Parathyroid adenoma (tissue), 2 donors: ENCODE results near the gene RBMS3.

ENCODE experiments used
- H2AFZ ChIP-seq: fragments of 300-600 bp; sonication (generic); one replicate; pipeline ENCODE4 v1.7.0; 2017; ENCODE audit warnings: antibody characterized with exemption, mild to moderate bottlenecking
- H3K27ac ChIP-seq: fragments of 300-600 bp; sonication (generic); one replicate; pipeline ENCODE4 v1.7.0; 2017
- H3K27me3 ChIP-seq: fragments of 300-600 bp; sonication (generic); one replicate; pipeline ENCODE4 v1.7.0; 2017; ENCODE audit warnings: low read length; ENCODE audit not compliant: control insufficient read depth, insufficient read depth
- H3K36me3 ChIP-seq: fragments of 300-600 bp; sonication (generic); one replicate; pipeline ENCODE4 v1.7.0; 2017; ENCODE audit warnings: low read length; ENCODE audit not compliant: control insufficient read depth, insufficient read depth
- H3K4me1 ChIP-seq: fragments of 300-600 bp; sonication (generic); one replicate; pipeline ENCODE4 v1.7.0; 2017; ENCODE audit warnings: control low read depth
- H3K4me2 ChIP-seq: fragments of 300-600 bp; sonication (generic); one replicate; pipeline ENCODE4 v1.7.0; 2017; ENCODE audit warnings: low read length
- H3K4me3 ChIP-seq: fragments of 300-600 bp; sonication (generic); one replicate; pipeline ENCODE4 v1.7.0; 2017; ENCODE audit warnings: low read depth, low read length
- H3K79me2 ChIP-seq: fragments of 300-600 bp; sonication (generic); one replicate; pipeline ENCODE4 v1.7.0; 2017; ENCODE audit warnings: control low read depth
- H3K9ac ChIP-seq: fragments of 300-600 bp; sonication (generic); one replicate; pipeline ENCODE4 v1.7.0; 2017; ENCODE audit warnings: mild to moderate bottlenecking
- H3K9me3 ChIP-seq: fragments of 300-600 bp; sonication (generic); one replicate; pipeline ENCODE4 v1.7.0; 2017; ENCODE audit warnings: low read length; ENCODE audit not compliant: control insufficient read depth
- CTCF ChIP-seq: fragments of 300-600 bp; sonication (generic); IDR thresholded peaks from one replicate; pipeline ENCODE4 v1.7.0; 2017; ENCODE audit warnings: antibody characterized with exemption, mild to moderate bottlenecking
- donor health status: primary hyperparathyroidism.

The RBMS3 gene

GRCh38 chr3:29718661-29719065, 437.8 kb downstream of the RBMS3 start:
- Histone ChIP-seq H2AFZ (no peak overlapping the region), H3K27ac (no peak overlapping the region), H3K36me3 (no peaks in the 10 kb centered on the region), H3K79me2 (no peaks in the 10 kb centered on the region), H3K4me2 (no peak overlapping the region), H3K4me3 (no peak overlapping the region), H3K9ac (no peak overlapping the region), H3K4me1 (no peaks in the 10 kb centered on the region), H3K27me3 (no peaks in the 10 kb centered on the region), H3K9me3 (no peaks in the 10 kb centered on the region)
- TF ChIP-seq CTCF = no peak

GRCh38 chr3:29720665-29721064, 439.8 kb downstream of the RBMS3 start:
- H3K27ac ChIP-seq = no peak overlapping the region
- H3K4me2 ChIP-seq = no peak overlapping the region
- H2AFZ ChIP-seq = no peak overlapping the region
- no peaks in the 10 kb centered on the region for H3K36me3 ChIP-seq
- no peaks in the 10 kb centered on the region for H3K4me1 ChIP-seq
- H3K9me3 ChIP-seq = no peaks in the 10 kb centered on the region
- no peak for TF ChIP-seq CTCF
- no peaks in the 10 kb centered on the region for H3K79me2 ChIP-seq
- H3K27me3 ChIP-seq = no peaks in the 10 kb centered on the region
- no peak overlapping the region for H3K4me3 ChIP-seq
- no peak overlapping the region for H3K9ac ChIP-seq

GRCh38 chr3:29721789-29722188, 440.9 kb downstream of the RBMS3 start:
- Histone ChIP-seq H3K27ac (no peak overlapping the region), H3K4me3 (no peak overlapping the region), H2AFZ (no peak overlapping the region), H3K4me2 (no peak overlapping the region), H3K9me3 (no peaks in the 10 kb centered on the region), H3K4me1 (no peaks in the 10 kb centered on the region), H3K36me3 (no peaks in the 10 kb centered on the region), H3K9ac (no peak overlapping the region), H3K79me2 (no peaks in the 10 kb centered on the region), H3K27me3 (no peaks in the 10 kb centered on the region)
- TF ChIP-seq CTCF = no peak

- H3K36me3 ChIP-seq = no peaks in the 10 kb centered on the region
- no peak overlapping the region for H3K4me2 ChIP-seq
- H3K27ac ChIP-seq = no peak overlapping the region
- no peak overlapping the region for H2AFZ ChIP-seq
- no peak overlapping the region for H3K4me3 ChIP-seq
- H3K4me1 ChIP-seq = no peaks in the 10 kb centered on the region
- no peaks in the 10 kb centered on the region for H3K79me2 ChIP-seq
- no peak overlapping the region for H3K9ac ChIP-seq
- no peaks in the 10 kb centered on the region for H3K9me3 ChIP-seq
- no peak for TF ChIP-seq CTCF
- no peaks in the 10 kb centered on the region for H3K27me3 ChIP-seq
These were observed 450.2 kb downstream of the RBMS3 start for GRCh38 chr3:29731050-29731449.

- H3K36me3 ChIP-seq = no peaks in the 10 kb centered on the region
- H3K9me3 ChIP-seq = no peaks in the 10 kb centered on the region
- H3K4me2 ChIP-seq = no peak overlapping the region
- H3K27ac ChIP-seq = no peak overlapping the region
- no peak overlapping the region for H3K9ac ChIP-seq
- no peaks in the 10 kb centered on the region for H3K79me2 ChIP-seq
- H2AFZ ChIP-seq = no peak overlapping the region
- H3K4me1 ChIP-seq = no peaks in the 10 kb centered on the region
- H3K27me3 ChIP-seq = no peaks in the 10 kb centered on the region
- no peak overlapping the region for H3K4me3 ChIP-seq
- TF ChIP-seq CTCF = no peak
These were observed 460.4 kb downstream of the RBMS3 start for GRCh38 chr3:29741231-29741630.
